Epidermal melanocyte (primary cell): ENCODE measurements around the gene TLX2.
"Not testable (repeated sequence)": the region's sequence is repeated elsewhere in the genome, so short reads cannot be mapped to it uniquely, and the experiment has no call there.

ENCODE experiments used
- DNase-seq: peaks from one replicate; pipeline ENCODE4 v3.0.0; 2011; ENCODE audit warnings: low spot score; ENCODE audit not compliant: insufficient read length

Gene TLX2

GRCh38 chr2:74553892-74554819 is 39.9 kb downstream of the TLX2 start, which contains the start of the genes DOK1 and LOXL3:
Gene DOK1 (plus strand): TSS chr2:74554720. CDS start chr2:74554755, 35 bp downstream.
Gene LOXL3 (minus strand): TSS chr2:74553942. CDS start chr2:74552634, 1,308 bp downstream.
- peak; percentile 98 for DNase-seq

GRCh38 chr2:74554820-74555531 is 40.7 kb downstream of the TLX2 start:
- no peak for DNase-seq

- no peak for DNase-seq
These were observed 41.4 kb downstream of the TLX2 start for GRCh38 chr2:74555610-74556103.

GRCh38 chr2:74556159-74556558 is 41.9 kb downstream of the TLX2 start:
- no peak for DNase-seq

- DNase-seq, result no peak
These were observed 42.7 kb downstream of the TLX2 start for GRCh38 chr2:74556831-74557370.

GRCh38 chr2:74558284-74559230 is 44.3 kb downstream of the TLX2 start:
- DNase-seq, result no peak

GRCh38 chr2:74559912-74560311 is 45.7 kb downstream of the TLX2 start:
- DNase-seq, result no peak

- no peak for DNase-seq
These were observed 46.3 kb downstream of the TLX2 start for GRCh38 chr2:74560591-74560990.

- not testable (repeated sequence) for DNase-seq
These were observed 46.8 kb downstream of the TLX2 start for GRCh38 chr2:74561022-74561421.

GRCh38 chr2:74562126-74562775 is 48.0 kb downstream of the TLX2 start:
- DNase-seq, result no peak

- no peak for DNase-seq
These were observed 50.0 kb downstream of the TLX2 start for GRCh38 chr2:74564222-74564621.

- DNase-seq, result no peak
These were observed 52.0 kb downstream of the TLX2 start for GRCh38 chr2:74566076-74566753.

- DNase-seq, result no peak
These were observed 52.5 kb downstream of the TLX2 start for GRCh38 chr2:74566754-74567085.
